Loucy (cell line): ENCODE data around the gene BCL11B.

Experiments used
- EZH2phosphoT487 ChIP-seq: fragments of 200-600 bp; IDR thresholded peaks from 2 replicates; pipeline ENCODE4 v1.6.1; 2018; ENCODE audit warnings: antibody characterized with exemption, mild to moderate bottlenecking, moderate library complexity, borderline replicate concordance
- TF ChIP-seq, protein P1 (sequence below): fragments of 200-600 bp; sonication (generic); conservative IDR thresholded peaks from 2 replicates; pipeline ENCODE4 v1.5.1; 2014; ENCODE audit warnings: mild to moderate bottlenecking, antibody characterized with exemption, low read length

GRCh38 chr14:99286761-99287160 is 14.8 kb upstream of the BCL11B start:
- TF ChIP-seq, protein P1, sequence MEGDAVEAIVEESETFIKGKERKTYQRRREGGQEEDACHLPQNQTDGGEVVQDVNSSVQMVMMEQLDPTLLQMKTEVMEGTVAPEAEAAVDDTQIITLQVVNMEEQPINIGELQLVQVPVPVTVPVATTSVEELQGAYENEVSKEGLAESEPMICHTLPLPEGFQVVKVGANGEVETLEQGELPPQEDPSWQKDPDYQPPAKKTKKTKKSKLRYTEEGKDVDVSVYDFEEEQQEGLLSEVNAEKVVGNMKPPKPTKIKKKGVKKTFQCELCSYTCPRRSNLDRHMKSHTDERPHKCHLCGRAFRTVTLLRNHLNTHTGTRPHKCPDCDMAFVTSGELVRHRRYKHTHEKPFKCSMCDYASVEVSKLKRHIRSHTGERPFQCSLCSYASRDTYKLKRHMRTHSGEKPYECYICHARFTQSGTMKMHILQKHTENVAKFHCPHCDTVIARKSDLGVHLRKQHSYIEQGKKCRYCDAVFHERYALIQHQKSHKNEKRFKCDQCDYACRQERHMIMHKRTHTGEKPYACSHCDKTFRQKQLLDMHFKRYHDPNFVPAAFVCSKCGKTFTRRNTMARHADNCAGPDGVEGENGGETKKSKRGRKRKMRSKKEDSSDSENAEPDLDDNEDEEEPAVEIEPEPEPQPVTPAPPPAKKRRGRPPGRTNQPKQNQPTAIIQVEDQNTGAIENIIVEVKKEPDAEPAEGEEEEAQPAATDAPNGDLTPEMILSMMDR: no peak
- TF ChIP-seq EZH2phosphoT487: no peak
